ENCODE results near the gene CAMK1D. TPM values are rescaled to one million over a fixed set of nuclear protein-coding genes. Genes with fewer than 3 reads are reported as not detected.

The CAMK1D gene
- total RNA-seq, 1 experiment from 2014 or later = 6.3 TPM

- Histone ChIP-seq H3K18ac (ENCODE audit: insufficient read length, low read depth, low read length) (no peak overlapping the region), H3K56ac (ENCODE audit: insufficient read length, low read depth, low read length) (no peak overlapping the region), H4K5ac (ENCODE audit: insufficient read length, low read depth, low read length) (no peak overlapping the region), H2BK5ac (ENCODE audit: insufficient read length, low read length) (no peak overlapping the region), H3K27me3 (ENCODE audit: insufficient read depth, low read length) (no peaks in the 10 kb centered on the region), H4K91ac (ENCODE audit: insufficient read length, low read depth, low read length) (no peak overlapping the region), H3K27ac (ENCODE audit: insufficient read length, low read depth, low read length) (no peak overlapping the region), H4K20me1 (ENCODE audit: control insufficient read depth, insufficient read depth, insufficient read length) (no peaks in the 10 kb centered on the region), H2AFZ (ENCODE audit: low read length) (no peak overlapping the region), H3T11ph (ENCODE audit: low read length) (no peak overlapping the region), H3K23me2 (ENCODE audit: insufficient read length, low read depth, low read length, poor library complexity, severe bottlenecking) (no peaks in the 10 kb centered on the region), H3K9me3 (ENCODE audit: control insufficient read depth, low read depth, low read length) (no peaks in the 10 kb centered on the region), H2BK120ac (ENCODE audit: low read depth, low read length, poor library complexity, severe bottlenecking) (no peak overlapping the region), H3K79me2 (ENCODE audit: insufficient read depth, low read length) (no peaks in the 10 kb centered on the region), H4K8ac (replicated peaks; ENCODE audit: insufficient read length, low read depth, low read length) (no peak overlapping the region), H3K23ac (ENCODE audit: insufficient read length, low read depth, low read length) (no peak overlapping the region), H3K79me1 (ENCODE audit: insufficient read depth, low read depth, low read length, poor library complexity, severe bottlenecking) (no peaks in the 10 kb centered on the region), H2BK20ac (ENCODE audit: low read depth, low read length, poor library complexity, severe bottlenecking) (no peak overlapping the region), H3K14ac (ENCODE audit: insufficient read depth, low read length) (no peak overlapping the region), H3K4ac (ENCODE audit: low read depth, low read length) (no peak overlapping the region), H3K4me2 (ENCODE audit: insufficient read depth, insufficient read length, low read length) (no peak overlapping the region), H3K4me1 (ENCODE audit: insufficient read depth, low read length) (no peaks in the 10 kb centered on the region), H2BK15ac (ENCODE audit: low read depth, low read length) (no peak overlapping the region), H2BK12ac (ENCODE audit: insufficient read length, low read depth, low read length) (no peak overlapping the region), H2AK5ac (ENCODE audit: insufficient read length, low read length) (no peak overlapping the region), H3K9ac (ENCODE audit: extremely low read depth, insufficient read length, low read length) (no peak overlapping the region)
- Mint-ChIP-seq H3K27me3 (ENCODE audit: low read depth) (no peaks in the 10 kb centered on the region; the same call in 1 of the 2 replicates), H3K4me1 (peaks cover 0 to 10% of the 10 kb centered on the region in 2 experiments; a peak in 2 of 4 replicates), H3K9me3 (no peaks in the 10 kb centered on the region), H3K36me3 (ENCODE audit: insufficient read depth in 1 of 3, low read depth in 3 of 3) (peaks cover 0 to 4% (median 0%) of the 10 kb centered on the region in 3 experiments; a peak in 3 of 7 replicates), H3K4me3 (no peak overlapping the region), H3K27ac (no peak overlapping the region)
- WGBS (ENCODE audit: extremely low coverage, insufficient read length, low lambda C conversion rate) = no CpG with 5 or more reads among the region's 16 CpGs
- TF ChIP-seq, protein P1, sequence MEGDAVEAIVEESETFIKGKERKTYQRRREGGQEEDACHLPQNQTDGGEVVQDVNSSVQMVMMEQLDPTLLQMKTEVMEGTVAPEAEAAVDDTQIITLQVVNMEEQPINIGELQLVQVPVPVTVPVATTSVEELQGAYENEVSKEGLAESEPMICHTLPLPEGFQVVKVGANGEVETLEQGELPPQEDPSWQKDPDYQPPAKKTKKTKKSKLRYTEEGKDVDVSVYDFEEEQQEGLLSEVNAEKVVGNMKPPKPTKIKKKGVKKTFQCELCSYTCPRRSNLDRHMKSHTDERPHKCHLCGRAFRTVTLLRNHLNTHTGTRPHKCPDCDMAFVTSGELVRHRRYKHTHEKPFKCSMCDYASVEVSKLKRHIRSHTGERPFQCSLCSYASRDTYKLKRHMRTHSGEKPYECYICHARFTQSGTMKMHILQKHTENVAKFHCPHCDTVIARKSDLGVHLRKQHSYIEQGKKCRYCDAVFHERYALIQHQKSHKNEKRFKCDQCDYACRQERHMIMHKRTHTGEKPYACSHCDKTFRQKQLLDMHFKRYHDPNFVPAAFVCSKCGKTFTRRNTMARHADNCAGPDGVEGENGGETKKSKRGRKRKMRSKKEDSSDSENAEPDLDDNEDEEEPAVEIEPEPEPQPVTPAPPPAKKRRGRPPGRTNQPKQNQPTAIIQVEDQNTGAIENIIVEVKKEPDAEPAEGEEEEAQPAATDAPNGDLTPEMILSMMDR (conservative IDR thresholded peaks at IDR 0.05) = no peak
- no peak for DNase-seq
Measured at GRCh38 chr10:12828736-12829135, 479.4 kb downstream of the CAMK1D start.

Data from H9 (cell line).